Measurements from ENCODE around the gene TRDN. TPM values are rescaled to one million over a fixed set of nuclear protein-coding genes. Genes with fewer than 3 reads are reported as not detected.

TRDN gene
- total RNA-seq, 1 experiment from 2014 or later = 10.4 TPM

- no peak overlapping the region for H3K56ac ChIP-seq (ENCODE audit: insufficient read length, low read depth, low read length)
- no peaks in the 10 kb centered on the region for H3K9me3 ChIP-seq (ENCODE audit: control insufficient read depth, low read depth, low read length)
- no peaks in the 10 kb centered on the region for H3K79me2 ChIP-seq (ENCODE audit: insufficient read depth, low read length)
- Mint-ChIP-seq H3K9me3 (peaks cover 5% of the 10 kb centered on the region in 2 experiments; a peak in 3 of 5 replicates), H3K27ac (no peak overlapping the region), H3K4me1 (no peaks in the 10 kb centered on the region), H3K27me3 (ENCODE audit: low read depth) (no peaks in the 10 kb centered on the region; the same call in 1 of the 2 replicates), H3K4me3 (no peak overlapping the region), H3K36me3 (ENCODE audit: insufficient read depth in 1 of 3, low read depth in 3 of 3) (no peaks in the 10 kb centered on the region; a peak in 2 of 7 replicates)
- no peak overlapping the region for H3K4me2 ChIP-seq (ENCODE audit: insufficient read depth, insufficient read length, low read length)
- no peak for DNase-seq
- no peak overlapping the region for H4K5ac ChIP-seq (ENCODE audit: insufficient read length, low read depth, low read length)
- H3K27ac ChIP-seq (ENCODE audit: insufficient read length, low read depth, low read length) = no peak overlapping the region
- no peak overlapping the region for H3K4ac ChIP-seq (ENCODE audit: low read depth, low read length)
- H3K18ac ChIP-seq (ENCODE audit: insufficient read length, low read depth, low read length) = no peak overlapping the region
- no peak overlapping the region for H4K8ac ChIP-seq (replicated peaks; ENCODE audit: insufficient read length, low read depth, low read length)
- H3K14ac ChIP-seq (ENCODE audit: insufficient read depth, low read length) = no peak overlapping the region
- no peak overlapping the region for H2BK20ac ChIP-seq (ENCODE audit: low read depth, low read length, poor library complexity, severe bottlenecking)
- WGBS (ENCODE audit: extremely low coverage, insufficient read length, low lambda C conversion rate) = no CpG with 5 or more reads among the region's 1 CpG
- no peaks in the 10 kb centered on the region for H3K79me1 ChIP-seq (ENCODE audit: insufficient read depth, low read depth, low read length, poor library complexity, severe bottlenecking)
- H3T11ph ChIP-seq (ENCODE audit: low read length) = no peak overlapping the region
- H3K4me1 ChIP-seq (ENCODE audit: insufficient read depth, low read length) = no peaks in the 10 kb centered on the region
- H4K20me1 ChIP-seq (ENCODE audit: control insufficient read depth, insufficient read depth, insufficient read length) = no peaks in the 10 kb centered on the region
- no peak for TF ChIP-seq CTCF (conservative IDR thresholded peaks at IDR 0.05)
- H3K23ac ChIP-seq (ENCODE audit: insufficient read length, low read depth, low read length) = no peak overlapping the region
- H2AFZ ChIP-seq (ENCODE audit: low read length) = no peak overlapping the region
- no peaks in the 10 kb centered on the region for H3K23me2 ChIP-seq (ENCODE audit: insufficient read length, low read depth, low read length, poor library complexity, severe bottlenecking)
- no peak overlapping the region for H2BK5ac ChIP-seq (ENCODE audit: insufficient read length, low read length)
- H2BK12ac ChIP-seq (ENCODE audit: insufficient read length, low read depth, low read length) = no peak overlapping the region
- H4K91ac ChIP-seq (ENCODE audit: insufficient read length, low read depth, low read length) = no peak overlapping the region
- H2BK15ac ChIP-seq (ENCODE audit: low read depth, low read length) = no peak overlapping the region
- H2AK5ac ChIP-seq (ENCODE audit: insufficient read length, low read length) = no peak overlapping the region
- H2BK120ac ChIP-seq (ENCODE audit: low read depth, low read length, poor library complexity, severe bottlenecking) = no peak overlapping the region
- H3K27me3 ChIP-seq (ENCODE audit: insufficient read depth, low read length) = no peaks in the 10 kb centered on the region
- no peak overlapping the region for H3K9ac ChIP-seq (ENCODE audit: extremely low read depth, insufficient read length, low read length)
These were observed 11.3 kb upstream of the TRDN start for GRCh38 chr6:123648020-123648580.
